ENCODE data around the gene ZNF467. TPM values are rescaled to one million over a fixed set of nuclear protein-coding genes. Genes with fewer than 3 reads are reported as not detected.

The ZNF467 gene
- total and polyA plus RNA-seq, 3 donors from 2014 or later: 2.4 to 3.3 (median 2.9) TPM

GRCh38 chr7:149800169-149800555, 26.8 kb upstream of the ZNF467 start:
- 87% methylated on average over 13 of the region's 13 CpGs for WGBS, 2 donors
- H3K4me1 ChIP-seq: no peaks in the 10 kb centered on the region
- TF ChIP-seq POLR2A (IDR thresholded peaks at IDR 0.05): no peak
- no peak for TF ChIP-seq CTCF (IDR thresholded peaks at IDR 0.05)
- intact Hi-C loops (cut with DNase I; ENCODE audit: low total_unique reads): no loop called here
- no peak overlapping the region for H3K4me3 ChIP-seq
- H3K27me3 ChIP-seq: no peaks in the 10 kb centered on the region
- no peaks in the 10 kb centered on the region for H3K36me3 ChIP-seq (ENCODE audit: low read depth, missing control alignments)
- no peaks in the 10 kb centered on the region for H3K9me3 ChIP-seq
- no peak for DNase-seq
- no peak overlapping the region for H3K27ac ChIP-seq

- DNase-seq: no peak
- H3K9me3 ChIP-seq: no peaks in the 10 kb centered on the region
- H3K27me3 ChIP-seq: no peaks in the 10 kb centered on the region
- no peaks in the 10 kb centered on the region for H3K4me1 ChIP-seq
- no peak overlapping the region for H3K4me3 ChIP-seq
- H3K27ac ChIP-seq: no peak overlapping the region
- WGBS, 2 donors: 75 to 77% methylated on average over 2 to 8 of the region's 8 CpGs
- no peak for TF ChIP-seq POLR2A (IDR thresholded peaks at IDR 0.05)
- TF ChIP-seq CTCF (IDR thresholded peaks at IDR 0.05): no peak
- intact Hi-C loops (cut with DNase I; ENCODE audit: low total_unique reads): no loop called here
- H3K36me3 ChIP-seq (ENCODE audit: low read depth, missing control alignments): no peaks in the 10 kb centered on the region
Observed at GRCh38 chr7:149799397-149800168, 26.2 kb upstream of the ZNF467 start.

GRCh38 chr7:149797771-149798170, 24.4 kb upstream of the ZNF467 start:
- H3K27ac ChIP-seq: no peak overlapping the region
- 89 to 90% methylated on average over 5 to 7 of the region's 7 CpGs for WGBS, 2 donors
- H3K4me1 ChIP-seq: no peaks in the 10 kb centered on the region
- no peaks in the 10 kb centered on the region for H3K36me3 ChIP-seq (ENCODE audit: low read depth, missing control alignments)
- H3K9me3 ChIP-seq: no peaks in the 10 kb centered on the region
- TF ChIP-seq CTCF (IDR thresholded peaks at IDR 0.05) (no peak), POLR2A (IDR thresholded peaks at IDR 0.05) (no peak)
- no peak for DNase-seq
- no peak overlapping the region for H3K4me3 ChIP-seq
- H3K27me3 ChIP-seq: no peaks in the 10 kb centered on the region
- intact Hi-C loops (cut with DNase I; ENCODE audit: low total_unique reads): no loop called here

GRCh38 chr7:149796287-149796860, 23.0 kb upstream of the ZNF467 start:
- WGBS, 2 donors: 95 to 100% methylated on average over 6 to 15 of the region's 19 CpGs
- no peaks in the 10 kb centered on the region for H3K9me3 ChIP-seq
- H3K27me3 ChIP-seq: no peaks in the 10 kb centered on the region
- H3K4me3 ChIP-seq: no peak overlapping the region
- no peak overlapping the region for H3K27ac ChIP-seq
- TF ChIP-seq POLR2A (IDR thresholded peaks at IDR 0.05) (no peak), CTCF (IDR thresholded peaks at IDR 0.05) (no peak)
- intact Hi-C loops (cut with DNase I; ENCODE audit: low total_unique reads): no loop called here
- no peak for DNase-seq
- H3K36me3 ChIP-seq (ENCODE audit: low read depth, missing control alignments): no peaks in the 10 kb centered on the region
- no peaks in the 10 kb centered on the region for H3K4me1 ChIP-seq

Measured in testis (tissue), 3 donors.